Coronary artery (tissue), 2 donors: ENCODE data around the gene POU4F3.
A peak's percentile ranks its signal among the peaks of the same experiment; 100 is the strongest.

Experiments used
- DNase-seq: peaks from one replicate; pipeline ENCODE4 v3.0.0-alpha.2; 2017; ENCODE audit warnings: low spot score
- H3K27ac ChIP-seq, 2 donors: fragments of 200-600 bp; sonication (generic); one replicate each; pipeline ENCODE4 v1.5.1; 2016 to 2019
- H3K4me3 ChIP-seq: fragments of 200-600 bp; sonication (generic); 2 replicates; pipeline ENCODE4 v1.5.1; 2016; ENCODE audit warnings: mild to moderate bottlenecking, moderate library complexity
- CTCF ChIP-seq: fragments of 200-600 bp; sonication (generic); IDR thresholded peaks from one replicate; pipeline ENCODE4 v1.5.1; 2019; ENCODE audit warnings: antibody characterized with exemption

Gene POU4F3

GRCh38 chr5:146337928-146338327 is 711 bp upstream of the POU4F3 start:
- no peak overlapping the region for H3K27ac ChIP-seq
- TF ChIP-seq CTCF, result no peak
- DNase-seq, result no peak
- no peak overlapping the region for H3K4me3 ChIP-seq

DNA sequence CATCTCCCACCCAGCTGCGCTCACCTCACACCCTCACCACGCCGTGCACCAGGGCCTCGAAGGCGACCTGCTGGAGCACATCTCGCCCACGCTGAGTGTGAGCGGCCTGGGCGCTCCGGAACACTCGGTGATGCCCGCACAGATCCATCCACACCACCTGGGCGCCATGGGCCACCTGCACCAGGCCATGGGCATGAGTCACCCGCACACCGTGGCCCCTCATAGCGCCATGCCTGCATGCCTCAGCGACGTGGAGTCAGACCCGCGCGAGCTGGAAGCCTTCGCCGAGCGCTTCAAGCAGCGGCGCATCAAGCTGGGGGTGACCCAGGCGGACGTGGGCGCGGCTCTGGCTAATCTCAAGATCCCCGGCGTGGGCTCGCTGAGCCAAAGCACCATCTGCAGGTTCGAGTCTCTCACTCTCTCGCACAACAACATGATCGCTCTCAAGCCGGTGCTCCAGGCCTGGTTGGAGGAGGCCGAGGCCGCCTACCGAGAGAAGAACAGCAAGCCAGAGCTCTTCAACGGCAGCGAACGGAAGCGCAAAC is 1.1 kb downstream of the POU4F3 start:
- Histone ChIP-seq H3K27ac (no peak overlapping the region), H3K4me3 (peak overlapping the region; percentile 59)
- no peak for DNase-seq
- no peak for TF ChIP-seq CTCF

- DNase-seq, result no peak
- H3K4me3 ChIP-seq, result peak overlapping the region; percentile 59
- H3K27ac ChIP-seq, result no peak overlapping the region
- TF ChIP-seq CTCF, result no peak
These were observed 1.8 kb downstream of the POU4F3 start for GRCh38 chr5:146340260-146341081.

- no peak overlapping the region for H3K4me3 ChIP-seq
- H3K27ac ChIP-seq, result no peak overlapping the region
- TF ChIP-seq CTCF, result no peak
- no peak for DNase-seq
These were observed 3.2 kb downstream of the POU4F3 start for GRCh38 chr5:146341854-146342253.

- no peak for DNase-seq
- Histone ChIP-seq H3K4me3 (no peak overlapping the region), H3K27ac (no peak overlapping the region)
- TF ChIP-seq CTCF, result no peak
These were observed 3.9 kb downstream of the POU4F3 start for GRCh38 chr5:146342519-146342881.

DNA sequence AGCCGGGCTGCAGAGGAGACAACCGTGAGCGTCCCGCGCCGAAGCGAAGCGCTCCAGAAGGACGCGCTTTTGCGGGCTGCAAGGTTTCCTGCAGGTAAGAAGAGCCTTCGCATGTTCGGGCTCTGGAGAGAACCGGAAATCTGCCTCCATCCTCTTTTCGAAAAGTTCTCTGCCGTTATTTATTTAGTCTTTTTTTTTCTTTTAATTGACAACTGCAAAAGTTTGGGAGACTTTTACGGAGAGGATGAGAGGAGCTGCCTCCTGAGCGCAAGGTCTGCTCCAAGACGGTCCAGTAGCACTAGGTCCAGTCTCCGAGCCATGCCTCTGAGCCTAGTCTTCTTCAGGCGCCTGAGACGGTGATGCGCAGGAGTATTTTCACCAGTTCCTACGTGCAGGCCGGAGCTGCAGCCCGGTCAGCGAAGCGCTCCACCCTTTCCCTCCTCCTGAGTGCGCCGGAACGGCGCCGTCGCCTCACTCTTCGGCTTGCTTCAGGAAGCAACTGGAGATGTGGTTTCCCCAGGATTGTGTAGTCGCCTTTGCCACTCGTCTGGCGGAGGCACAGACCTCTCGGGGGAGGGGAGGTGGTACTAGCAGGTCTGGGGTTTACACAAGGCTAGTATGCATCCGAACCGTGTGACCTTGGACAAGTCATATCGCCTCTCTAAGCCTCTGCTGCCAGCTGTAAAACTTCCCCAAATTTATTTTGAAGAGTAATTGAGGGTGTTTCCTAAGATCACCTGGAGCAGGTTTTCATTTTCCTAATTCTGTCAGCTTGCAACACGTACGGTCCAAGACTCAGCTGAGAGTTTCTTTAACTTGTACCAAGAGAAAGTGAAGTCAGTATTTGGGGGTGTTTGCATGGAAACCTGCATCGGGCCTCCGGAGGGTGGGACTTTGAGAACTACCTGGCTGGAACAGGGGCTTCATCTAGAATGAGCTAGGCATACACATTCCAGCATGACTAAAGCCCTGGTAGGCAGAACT is 4.5 kb downstream of the POU4F3 start:
- no peak for DNase-seq

More for the DNA sequence above, 4.5 kb downstream of the POU4F3 start:
- H3K4me3 ChIP-seq, result no peak overlapping the region
- H3K27ac ChIP-seq, result no peak overlapping the region
- no peak for TF ChIP-seq CTCF
